ENCODE measurements around the gene CFAP92.
A peak's percentile ranks its signal among the peaks of the same experiment; 100 is the strongest.

CFAP92 gene

DNA sequence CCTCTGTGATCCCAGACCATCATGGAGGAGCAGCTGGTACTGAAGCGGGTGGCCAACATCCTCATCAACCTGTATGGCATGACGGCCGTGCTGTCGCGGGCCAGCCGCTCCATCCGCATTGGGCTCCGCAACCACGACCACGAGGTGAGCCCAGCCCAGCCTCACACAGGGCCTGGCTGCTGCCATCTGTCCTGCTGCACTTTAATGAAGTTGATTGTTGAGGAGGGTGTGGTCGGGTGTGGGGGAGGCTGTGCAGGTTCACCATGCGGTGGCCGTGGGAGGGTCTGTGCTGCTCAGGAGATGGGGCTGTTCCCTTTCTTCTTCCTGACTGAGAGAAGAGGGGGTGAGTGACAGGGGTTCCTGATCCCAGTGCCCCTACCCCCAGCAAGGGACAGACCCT lies 83.9 kb downstream of the CFAP92 start:
- Histone ChIP-seq H3K36me3 (ENCODE audit: control insufficient read depth in 2 of 2, insufficient read depth in 2 of 2, low read length in 2 of 2) (peaks cover 78 to 83% of the 10 kb centered on the region in 2 donors), H3K4me1 (ENCODE audit: control insufficient read depth, insufficient read depth, low read length) (peaks cover 14% of the 10 kb centered on the region), H3K27ac (ENCODE audit: low read length) (no peak overlapping the region), H3K9me3 (ENCODE audit: control insufficient read depth in 2 of 2, low read length in 2 of 2) (no peaks in the 10 kb centered on the region), H3K9ac (ENCODE audit: low read length in 2 of 2) (no peak overlapping the region), H3K27me3 (ENCODE audit: control insufficient read depth in 1 of 2, insufficient read depth in 2 of 2, low read length in 2 of 2) (no peaks in the 10 kb centered on the region), H3K4me3 (ENCODE audit: low read length in 2 of 2) (no peak overlapping the region)

DNA sequence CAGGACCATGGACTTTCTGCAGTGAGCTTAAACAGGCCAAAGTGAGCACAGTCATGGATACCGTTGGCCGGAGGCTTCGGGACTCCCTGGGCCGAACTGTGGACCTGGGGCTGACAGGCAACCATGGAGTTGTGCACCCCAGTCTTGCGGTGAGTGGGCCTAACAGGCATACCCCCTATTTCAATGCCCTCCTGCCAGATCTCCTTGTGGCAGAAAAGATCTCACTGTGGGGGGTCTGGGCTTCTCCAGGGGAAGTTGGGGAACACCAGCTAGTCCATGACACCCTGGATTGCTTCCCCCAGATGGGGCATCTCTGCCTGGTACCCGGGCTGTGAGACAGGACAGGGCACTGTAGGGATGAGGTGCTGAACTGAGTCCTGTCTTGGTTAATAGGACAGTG lies 84.9 kb downstream of the CFAP92 start:
- Histone ChIP-seq H3K36me3 (ENCODE audit: control insufficient read depth in 2 of 2, insufficient read depth in 2 of 2, low read length in 2 of 2) (peaks cover 77 to 81% of the 10 kb centered on the region in 2 donors), H3K9ac (ENCODE audit: low read length in 2 of 2) (no peak overlapping the region), H3K4me1 (ENCODE audit: control insufficient read depth, insufficient read depth, low read length) (peaks cover 14% of the 10 kb centered on the region), H3K4me3 (ENCODE audit: low read length in 2 of 2) (no peak overlapping the region), H3K27ac (ENCODE audit: low read length) (no peak overlapping the region), H3K9me3 (ENCODE audit: control insufficient read depth in 2 of 2, low read length in 2 of 2) (no peaks in the 10 kb centered on the region), H3K27me3 (ENCODE audit: control insufficient read depth in 1 of 2, insufficient read depth in 2 of 2, low read length in 2 of 2) (no peaks in the 10 kb centered on the region)

DNA sequence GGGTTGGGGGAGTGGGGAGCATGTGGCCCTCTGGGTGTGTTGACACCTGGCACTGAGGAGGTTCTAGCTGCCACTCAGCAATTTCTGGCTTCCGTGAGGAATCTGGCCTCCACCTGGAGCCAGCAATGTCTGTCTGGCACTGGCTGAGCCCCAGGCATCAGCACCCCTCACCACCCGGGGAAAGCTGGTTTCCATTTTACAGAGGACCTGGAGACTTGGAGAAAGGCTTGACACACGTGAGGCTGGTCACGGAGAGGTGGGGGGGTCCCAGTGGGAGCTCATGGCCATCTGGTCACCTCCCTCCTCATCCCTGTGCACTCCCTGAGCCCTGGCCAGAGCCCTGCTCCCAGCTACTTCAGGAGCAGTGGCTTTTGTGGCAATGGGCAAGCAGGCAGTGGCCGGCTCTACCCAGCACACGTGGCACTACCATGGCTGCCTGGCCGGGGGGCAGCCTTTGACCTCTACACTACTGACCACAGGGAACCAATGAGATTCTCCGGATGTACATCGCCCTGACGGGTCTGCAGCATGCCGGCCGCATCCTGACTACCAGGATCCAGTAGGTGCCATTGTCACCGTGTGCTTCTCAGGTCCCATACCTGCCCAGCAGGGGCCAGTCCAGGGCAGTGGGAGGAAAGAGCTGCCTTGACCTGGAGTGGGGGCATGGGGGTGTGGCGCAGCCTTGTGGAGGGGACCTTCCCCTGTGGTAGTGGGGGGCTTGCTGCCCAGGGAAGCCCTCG lies 86.0 kb downstream of the CFAP92 start:
- Histone ChIP-seq H3K9ac (ENCODE audit: low read length in 2 of 2) (no peak overlapping the region), H3K36me3 (ENCODE audit: control insufficient read depth in 2 of 2, insufficient read depth in 2 of 2, low read length in 2 of 2) (peaks cover 72 to 79% of the 10 kb centered on the region in 2 donors), H3K4me1 (ENCODE audit: control insufficient read depth, insufficient read depth, low read length) (peaks cover 14% of the 10 kb centered on the region), H3K27ac (ENCODE audit: low read length) (no peak overlapping the region), H3K9me3 (ENCODE audit: control insufficient read depth in 2 of 2, low read length in 2 of 2) (no peaks in the 10 kb centered on the region), H3K27me3 (ENCODE audit: control insufficient read depth in 1 of 2, insufficient read depth in 2 of 2, low read length in 2 of 2) (no peaks in the 10 kb centered on the region), H3K4me3 (ENCODE audit: low read length in 2 of 2) (no peak overlapping the region)

DNA sequence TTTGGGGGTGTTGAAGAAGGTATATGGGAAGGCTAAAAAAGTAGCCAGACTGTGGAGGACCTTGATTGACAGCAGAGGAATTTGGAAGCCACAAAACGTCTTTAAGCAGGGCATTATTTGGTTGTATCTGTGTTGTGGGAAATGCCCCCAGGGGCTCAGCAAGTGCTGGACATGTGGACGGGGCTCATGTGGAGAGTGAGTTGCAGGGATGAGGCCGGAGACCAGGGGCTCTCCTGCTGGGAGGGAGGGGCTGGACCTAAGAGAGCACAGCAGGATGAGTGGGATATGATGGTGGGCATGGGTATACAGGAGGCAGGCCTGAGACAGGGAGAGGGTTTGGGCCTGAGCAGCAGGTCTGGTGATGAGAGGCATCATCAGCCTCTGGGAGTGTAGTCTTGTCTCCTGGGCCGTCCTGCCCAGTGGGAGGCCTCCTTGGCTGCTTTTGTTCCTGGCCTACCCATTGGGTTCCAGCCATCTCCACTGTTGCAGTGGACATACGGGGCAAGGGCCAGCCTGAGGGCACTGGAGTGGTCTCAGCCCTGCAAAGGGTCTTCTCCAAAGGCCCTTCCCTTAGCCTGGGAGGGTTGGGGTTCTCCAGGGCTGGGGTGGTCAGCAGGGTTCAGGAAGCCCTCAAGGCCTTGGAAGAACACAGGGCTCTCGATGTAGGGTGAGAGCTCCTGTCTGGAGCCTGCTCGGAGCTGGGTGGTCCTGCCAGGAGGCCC lies 86.9 kb downstream of the CFAP92 start:
- no peak overlapping the region for H3K27ac ChIP-seq (ENCODE audit: low read length)
- no peaks in the 10 kb centered on the region for H3K9me3 ChIP-seq (ENCODE audit: control insufficient read depth in 2 of 2, low read length in 2 of 2)
- H3K4me1 ChIP-seq (ENCODE audit: control insufficient read depth, insufficient read depth, low read length): peaks cover 13% of the 10 kb centered on the region
- no peak overlapping the region for H3K4me3 ChIP-seq (ENCODE audit: low read length in 2 of 2)
- peaks cover 68 to 78% of the 10 kb centered on the region in 2 donors for H3K36me3 ChIP-seq (ENCODE audit: control insufficient read depth in 2 of 2, insufficient read depth in 2 of 2, low read length in 2 of 2)
- H3K9ac ChIP-seq (ENCODE audit: low read length in 2 of 2): no peak overlapping the region
- H3K27me3 ChIP-seq (ENCODE audit: control insufficient read depth in 1 of 2, insufficient read depth in 2 of 2, low read length in 2 of 2): no peaks in the 10 kb centered on the region

DNA sequence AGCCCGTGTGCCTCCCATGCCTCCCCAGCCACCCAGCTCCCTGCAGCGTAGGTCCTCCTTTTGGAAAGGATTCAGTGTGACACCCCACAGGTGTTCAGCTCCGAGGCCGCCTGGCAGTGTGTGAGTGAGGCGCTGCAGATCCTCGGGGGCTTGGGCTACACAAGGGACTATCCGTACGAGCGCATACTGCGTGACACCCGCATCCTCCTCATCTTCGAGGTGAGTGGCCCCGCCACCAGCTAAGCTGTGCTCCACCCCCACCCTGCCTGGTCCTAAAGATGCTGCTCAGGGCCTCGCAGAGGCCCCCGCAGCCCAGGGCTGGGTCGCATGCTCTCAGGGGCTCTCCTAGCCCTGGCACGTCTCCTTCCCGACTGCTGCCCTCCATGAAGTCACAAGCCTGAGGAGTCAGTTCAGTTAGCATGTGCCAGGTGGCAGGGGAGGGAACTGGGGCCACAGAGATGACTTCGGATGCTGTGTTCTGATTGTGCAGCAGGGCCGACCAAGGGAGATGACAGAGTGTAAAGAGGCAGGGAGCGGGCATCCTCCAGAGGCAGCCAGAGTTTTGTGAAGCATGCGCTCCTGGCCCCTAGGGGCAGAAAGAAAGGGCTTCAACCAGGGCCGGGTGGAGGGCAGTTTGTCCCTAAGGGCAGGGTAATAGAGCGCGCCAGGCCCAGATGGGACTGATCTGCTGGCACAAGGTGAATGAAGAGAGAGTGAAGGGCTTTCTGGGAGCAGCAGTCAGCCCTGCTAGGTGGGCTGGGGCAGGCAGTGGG lies 87.7 kb downstream of the CFAP92 start:
- Histone ChIP-seq H3K4me3 (ENCODE audit: low read length in 2 of 2) (no peak overlapping the region), H3K4me1 (ENCODE audit: control insufficient read depth, insufficient read depth, low read length) (peaks cover 8% of the 10 kb centered on the region), H3K36me3 (ENCODE audit: control insufficient read depth in 2 of 2, insufficient read depth in 2 of 2, low read length in 2 of 2) (peaks cover 72 to 82% of the 10 kb centered on the region in 2 donors), H3K9ac (ENCODE audit: low read length in 2 of 2) (no peak overlapping the region), H3K27me3 (ENCODE audit: control insufficient read depth in 1 of 2, insufficient read depth in 2 of 2, low read length in 2 of 2) (no peaks in the 10 kb centered on the region), H3K9me3 (ENCODE audit: control insufficient read depth in 2 of 2, low read length in 2 of 2) (no peaks in the 10 kb centered on the region), H3K27ac (ENCODE audit: low read length) (no peak overlapping the region)

DNA sequence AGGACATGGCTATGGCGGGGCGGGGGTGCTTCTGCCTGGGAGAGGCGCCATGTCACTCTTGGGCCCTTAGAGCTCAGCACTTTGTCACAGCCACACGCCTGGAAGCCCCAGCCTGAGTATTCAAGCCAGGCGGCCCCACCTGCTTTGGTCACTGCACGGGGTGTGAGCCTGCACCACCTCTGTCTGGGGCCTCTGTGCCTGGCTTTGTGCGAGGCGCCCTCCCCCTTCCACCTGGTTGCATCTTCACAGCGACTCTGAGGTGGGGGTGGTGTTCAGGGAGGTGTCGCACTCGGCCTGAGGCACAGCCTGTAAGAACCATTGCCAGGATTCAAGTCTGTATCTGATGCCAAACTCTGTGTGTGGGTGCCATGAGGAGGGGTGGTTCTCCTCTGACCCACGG lies 90.4 kb downstream of the CFAP92 start:
- Histone ChIP-seq H3K4me3 (ENCODE audit: low read length in 2 of 2) (no peak overlapping the region), H3K36me3 (ENCODE audit: control insufficient read depth in 2 of 2, insufficient read depth in 2 of 2, low read length in 2 of 2) (peaks cover 74 to 82% of the 10 kb centered on the region in 2 donors)

DNA sequence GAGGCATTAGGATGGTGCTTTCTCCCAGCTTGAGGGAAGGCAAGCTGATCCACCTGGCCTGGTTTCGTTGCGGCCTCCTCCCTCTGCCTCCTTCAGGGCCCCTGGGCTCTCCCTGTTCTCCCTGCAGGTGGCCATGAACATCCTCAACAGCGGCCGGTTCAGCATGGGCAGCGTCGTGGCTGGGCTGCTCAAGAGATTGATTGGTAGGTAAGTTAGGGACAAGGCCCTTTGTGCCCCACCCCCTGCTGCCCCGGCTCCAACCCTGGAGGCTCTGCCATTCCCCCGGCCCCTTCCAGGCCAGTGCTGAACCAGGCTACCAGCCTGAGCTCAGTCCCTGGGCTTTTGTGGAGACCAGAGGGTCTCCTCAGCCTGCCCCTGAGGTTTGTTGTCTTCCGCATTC lies 91.5 kb downstream of the CFAP92 start:
- H3K4me1 ChIP-seq (ENCODE audit: control insufficient read depth, insufficient read depth, low read length): peaks cover 2% of the 10 kb centered on the region
- H3K27ac ChIP-seq (ENCODE audit: low read length): no peak overlapping the region
- no peaks in the 10 kb centered on the region for H3K9me3 ChIP-seq (ENCODE audit: control insufficient read depth in 2 of 2, low read length in 2 of 2)
- peaks cover 75 to 81% of the 10 kb centered on the region in 2 donors for H3K36me3 ChIP-seq (ENCODE audit: control insufficient read depth in 2 of 2, insufficient read depth in 2 of 2, low read length in 2 of 2)
- no peak overlapping the region for H3K9ac ChIP-seq (ENCODE audit: low read length in 2 of 2)
- H3K4me3 ChIP-seq (ENCODE audit: low read length in 2 of 2): no peak overlapping the region
- H3K27me3 ChIP-seq (ENCODE audit: control insufficient read depth in 1 of 2, insufficient read depth in 2 of 2, low read length in 2 of 2): no peaks in the 10 kb centered on the region

More for the DNA sequence above, 90.4 kb downstream of the CFAP92 start:
- Histone ChIP-seq H3K27me3 (ENCODE audit: control insufficient read depth in 1 of 2, insufficient read depth in 2 of 2, low read length in 2 of 2) (no peaks in the 10 kb centered on the region), H3K27ac (ENCODE audit: low read length) (no peak overlapping the region), H3K4me1 (ENCODE audit: control insufficient read depth, insufficient read depth, low read length) (no peaks in the 10 kb centered on the region), H3K9me3 (ENCODE audit: control insufficient read depth in 2 of 2, low read length in 2 of 2) (no peaks in the 10 kb centered on the region), H3K9ac (ENCODE audit: low read length in 2 of 2) (no peak overlapping the region)

DNA sequence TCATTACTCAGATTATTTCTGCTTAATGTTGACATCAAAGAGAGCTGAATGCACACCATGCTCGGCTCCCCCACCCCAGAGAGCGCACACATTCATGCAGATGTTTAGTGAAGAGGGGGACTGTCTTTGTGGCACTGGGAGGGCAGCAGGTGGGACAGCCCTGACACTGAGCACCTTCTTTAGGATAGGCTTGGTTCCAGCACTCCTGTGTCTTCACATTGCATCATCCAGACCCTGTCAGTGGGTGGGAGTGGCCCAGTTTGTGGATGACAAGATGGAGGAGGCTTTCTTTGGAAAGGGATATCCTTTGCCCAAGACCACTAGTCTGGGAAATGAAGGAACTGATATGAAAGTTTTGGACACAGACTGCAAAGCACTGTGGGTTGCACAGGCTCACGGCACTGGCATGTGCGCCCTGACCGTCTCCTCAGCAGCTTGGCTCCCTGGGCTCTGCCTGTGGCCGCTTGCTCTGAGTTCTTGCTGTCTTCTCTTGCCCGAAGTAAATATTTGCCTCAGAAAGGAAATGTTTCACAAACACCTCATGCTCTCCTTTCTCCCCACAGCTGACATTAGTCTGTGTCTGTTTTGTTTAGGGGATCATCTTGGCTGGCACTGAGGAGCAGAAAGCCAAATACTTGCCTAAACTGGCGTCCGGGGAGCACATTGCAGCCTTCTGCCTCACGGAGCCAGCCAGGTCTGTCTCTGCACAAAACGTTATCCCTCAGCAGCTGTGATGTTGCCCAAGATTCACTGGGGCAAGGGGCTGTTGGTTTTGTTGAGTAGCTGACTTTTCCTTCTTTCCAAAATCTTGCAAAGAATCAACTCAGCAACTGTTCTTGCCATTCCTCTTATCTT lies 97.8 kb downstream of the CFAP92 start:
- Histone ChIP-seq H3K36me3 (ENCODE audit: control insufficient read depth in 2 of 2, insufficient read depth in 2 of 2, low read length in 2 of 2) (peaks cover 49 to 50% of the 10 kb centered on the region in 2 donors), H3K9ac (ENCODE audit: low read length in 2 of 2) (peak overlapping the region in 1 of 2 donors; percentile 57), H3K4me1 (ENCODE audit: control insufficient read depth, insufficient read depth, low read length) (peaks cover 21% of the 10 kb centered on the region), H3K27me3 (ENCODE audit: control insufficient read depth in 1 of 2, insufficient read depth in 2 of 2, low read length in 2 of 2) (no peaks in the 10 kb centered on the region), H3K27ac (ENCODE audit: low read length) (peak overlapping the region; percentile 86), H3K9me3 (ENCODE audit: control insufficient read depth in 2 of 2, low read length in 2 of 2) (no peaks in the 10 kb centered on the region), H3K4me3 (ENCODE audit: low read length in 2 of 2) (peak overlapping the region; percentile 3 to 8)

DNA sequence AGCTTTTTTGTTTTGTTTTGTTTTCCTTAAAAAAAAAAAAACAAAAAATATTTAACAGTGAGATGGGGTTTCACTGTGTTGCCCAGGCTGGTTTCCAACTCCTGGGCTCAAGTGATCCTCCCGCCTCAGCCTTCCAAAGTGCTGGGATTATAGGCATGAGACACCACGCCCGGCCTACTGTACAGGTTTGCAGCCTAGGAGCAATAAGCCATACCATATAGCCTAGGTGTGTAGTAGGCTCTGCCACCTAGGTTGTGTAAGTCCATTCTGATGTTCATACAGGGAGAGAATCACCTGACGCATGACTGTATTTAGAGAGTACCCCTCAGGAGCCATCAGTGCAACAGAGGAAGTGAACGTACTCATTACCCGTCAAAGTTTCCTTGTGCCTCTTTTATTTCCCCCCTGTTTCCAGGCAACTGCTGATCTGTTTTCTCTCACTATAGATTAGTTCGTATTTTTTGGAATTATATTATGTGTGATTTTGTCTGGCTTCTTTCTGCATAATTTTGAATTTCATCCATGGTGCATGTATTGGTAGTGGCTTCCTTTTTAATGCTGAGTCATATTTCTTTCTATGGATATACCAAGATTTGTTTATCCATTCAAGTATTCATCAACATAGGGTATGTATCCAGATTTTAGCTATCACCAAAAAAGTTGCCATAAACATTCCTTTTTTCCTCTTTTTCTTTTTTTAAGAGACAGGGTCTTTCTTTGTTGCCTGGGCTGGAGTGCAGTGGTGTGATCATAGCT lies 104.6 kb downstream of the CFAP92 start:
- Histone ChIP-seq H3K9me3 (ENCODE audit: control insufficient read depth in 2 of 2, low read length in 2 of 2) (no peaks in the 10 kb centered on the region), H3K27me3 (ENCODE audit: control insufficient read depth in 1 of 2, insufficient read depth in 2 of 2, low read length in 2 of 2) (no peaks in the 10 kb centered on the region), H3K27ac (ENCODE audit: low read length) (no peak overlapping the region), H3K4me3 (ENCODE audit: low read length in 2 of 2) (no peak overlapping the region), H3K36me3 (ENCODE audit: control insufficient read depth in 2 of 2, insufficient read depth in 2 of 2, low read length in 2 of 2) (peaks cover 18 to 20% of the 10 kb centered on the region in 2 donors), H3K4me1 (ENCODE audit: control insufficient read depth, insufficient read depth, low read length) (no peaks in the 10 kb centered on the region), H3K9ac (ENCODE audit: low read length in 2 of 2) (no peak overlapping the region)
